ENCODE measurements around the gene PARN. TPM values are rescaled to one million over a fixed set of nuclear protein-coding genes. Genes with fewer than 3 reads are reported as not detected.
"Not testable (repeated sequence)": the region's sequence is repeated elsewhere in the genome, so short reads cannot be mapped to it uniquely, and the experiment has no call there.

The PARN gene
- total RNA-seq, 4 donors from 2014 or later, result 69.8 to 214 (median 120) TPM

GRCh38 chr16:14444979-14445810 lies 184.9 kb downstream of the PARN start:
- Histone ChIP-seq H3K4me1 (peaks cover 7% of the 10 kb centered on the region in 2 donors), H3K9me3 (no peaks in the 10 kb centered on the region), H3K36me3 (no peaks in the 10 kb centered on the region), H3K27me3 (no peaks in the 10 kb centered on the region), H3K4me3 (replicated peaks in 1 of 3) (no peak overlapping the region), H3K27ac (no peak overlapping the region)
- intact Hi-C loops (cut with DNase I), result no loop called here
- no peak for DNase-seq
- WGBS, 2 donors, result 84 to 92% methylated on average over 8 of the region's 8 CpGs
- no peak for TF ChIP-seq POLR2A (IDR thresholded peaks at IDR 0.05)
- no peak for TF ChIP-seq CTCF (IDR thresholded peaks at IDR 0.05)

GRCh38 chr16:14441533-14441932 lies 188.5 kb downstream of the PARN start:
- H3K27ac ChIP-seq; H3K36me3 ChIP-seq; intact Hi-C loops (cut with DNase I); H3K4me1 ChIP-seq; H3K9me3 ChIP-seq; H3K4me3 ChIP-seq (replicated peaks in 1 of 3); H3K27me3 ChIP-seq: not testable (repeated sequence)
- peak; percentile 61 to 62 for DNase-seq
- WGBS, 2 donors, result 37 to 60% methylated on average over 9 of the region's 9 CpGs

- Histone ChIP-seq H3K36me3 (no peaks in the 10 kb centered on the region), H3K4me3 (replicated peaks in 1 of 3) (no peak overlapping the region), H3K4me1 (peaks cover 7% of the 10 kb centered on the region in 2 donors), H3K27ac (no peak overlapping the region), H3K9me3 (no peaks in the 10 kb centered on the region), H3K27me3 (no peaks in the 10 kb centered on the region)
- 93 to 95% methylated on average over 1 of the region's 1 CpG for WGBS, 2 donors
- no peak for DNase-seq
- TF ChIP-seq POLR2A (IDR thresholded peaks at IDR 0.05) (no peak), CTCF (IDR thresholded peaks at IDR 0.05) (no peak)
- intact Hi-C loops (cut with DNase I), result no loop called here
These were observed 191.8 kb downstream of the PARN start for GRCh38 chr16:14438256-14438655.

- WGBS, 2 donors, result 84 to 94% methylated on average over 7 of the region's 7 CpGs
- H3K27me3 ChIP-seq, result no peaks in the 10 kb centered on the region
- H3K27ac ChIP-seq, result no peak overlapping the region
- no peaks in the 10 kb centered on the region for H3K36me3 ChIP-seq
- TF ChIP-seq CTCF (IDR thresholded peaks at IDR 0.05), result no peak
- no peak for TF ChIP-seq POLR2A (IDR thresholded peaks at IDR 0.05)
- no peaks in the 10 kb centered on the region for H3K9me3 ChIP-seq
- peaks cover 7% of the 10 kb centered on the region in 2 donors for H3K4me1 ChIP-seq
- intact Hi-C loops (cut with DNase I), result no loop called here
- no peak overlapping the region for H3K4me3 ChIP-seq (replicated peaks in 1 of 3)
- no peak for DNase-seq
These were observed 192.6 kb downstream of the PARN start for GRCh38 chr16:14437426-14437825.

GRCh38 chr16:14436401-14436955 lies 193.6 kb downstream of the PARN start:
- Histone ChIP-seq H3K27me3 (no peaks in the 10 kb centered on the region), H3K4me1 (peaks cover 0 to 2% of the 10 kb centered on the region in 2 donors), H3K36me3 (no peaks in the 10 kb centered on the region), H3K27ac (no peak overlapping the region), H3K4me3 (replicated peaks in 1 of 3) (no peak overlapping the region), H3K9me3 (no peaks in the 10 kb centered on the region)
- intact Hi-C loops (cut with DNase I), result no loop called here
- WGBS, 2 donors, result 88 to 90% methylated on average over 13 of the region's 13 CpGs
- DNase-seq, result no peak
- TF ChIP-seq POLR2A (IDR thresholded peaks at IDR 0.05), result no peak
- TF ChIP-seq CTCF (IDR thresholded peaks at IDR 0.05), result no peak

All from thyroid gland (tissue), 4 donors.